Mucosa of descending colon (tissue), 3 donors: ENCODE results near the gene SLC6A5. TPM values are rescaled to one million over a fixed set of nuclear protein-coding genes. Genes with fewer than 3 reads are reported as not detected.
"Not testable (repeated sequence)": the region's sequence is repeated elsewhere in the genome, so short reads cannot be mapped to it uniquely, and the experiment has no call there.

Experiments used
- ATAC-seq: fragments of 200-7000 bp; cut with Tn5 transposase; one replicate; pipeline ENCODE4 v1.9.1; 2020; ENCODE audit warnings: mild to moderate bottlenecking, moderate library complexity
- DNase-seq, 3 donors: peaks; one replicate each; pipeline ENCODE4 v3.0.0-alpha.2; 2020
- H3K36me3 ChIP-seq: fragments of 200-600 bp; one replicate; pipeline ENCODE4 v1.8.0; 2021; ENCODE audit warnings: low read depth, mild to moderate bottlenecking
- H3K4me1 ChIP-seq: fragments of 200-600 bp; one replicate; pipeline ENCODE4 v1.8.0; 2021; ENCODE audit warnings: low read depth, mild to moderate bottlenecking
- H3K4me3 ChIP-seq: fragments of 200-600 bp; one replicate; pipeline ENCODE4 v1.8.0; 2021; ENCODE audit warnings: mild to moderate bottlenecking
- H3K9me3 ChIP-seq: fragments of 200-600 bp; one replicate; pipeline ENCODE4 v1.8.0; 2021; ENCODE audit warnings: mild to moderate bottlenecking
- CTCF ChIP-seq: fragments of 200-600 bp; IDR thresholded peaks from one replicate; pipeline ENCODE4 v1.8.0; 2022; ENCODE audit warnings: antibody characterized with exemption, mild to moderate bottlenecking
- intact Hi-C, 2 donors: fragments of 100-400 bp; cut with DNase I in 1 of 2; cut with micrococcal nuclease in 1 of 2; formaldehyde crosslinking; loops; one replicate each; pipeline versions ENCODE4 v1.11.0 to v1.11.1; 2022; cut with DNase I, micrococcal nuclease
- total RNA-seq, 3 donors: library from RNA; stranded (reverse); fragmentation: NEBNext Ultra II Directional in 2 of 3; extraction: Animal tissue kit (Norgen Biotek cat#: 25700) in 2 of 3; gene quantifications; one replicate each; pipeline versions ENCODE4 v1.2.1 to v1.2.4, GENCODE V29; 2021 to 2023
- donor health status: DM: no; HTN: no; CAD: no; lungs with moderate emphysema.
- donor health status: DM: no; HTN: no; CAD: no.
- donor health status: DM: no; HTN: yes; CAD: no.

SLC6A5 gene
- total RNA-seq, 3 donors from 2014 or later = not detected

GRCh38 chr11:20561915-20562314 is 37.5 kb upstream of the SLC6A5 start:
- H3K4me3 ChIP-seq = no peak overlapping the region
- no peaks in the 10 kb centered on the region for H3K9me3 ChIP-seq
- intact Hi-C loops = no loop called here
- TF ChIP-seq CTCF = no peak
- ATAC-seq (no peak), DNase-seq (no peak)
- no peaks in the 10 kb centered on the region for H3K36me3 ChIP-seq
- H3K4me1 ChIP-seq = no peaks in the 10 kb centered on the region

GRCh38 chr11:20563866-20564265 is 35.5 kb upstream of the SLC6A5 start:
- no peaks in the 10 kb centered on the region for H3K36me3 ChIP-seq
- intact Hi-C loops = no loop called here
- H3K9me3 ChIP-seq = no peaks in the 10 kb centered on the region
- no peaks in the 10 kb centered on the region for H3K4me1 ChIP-seq
- no peak for DNase-seq
- no peak for TF ChIP-seq CTCF
- ATAC-seq = no peak
- H3K4me3 ChIP-seq = no peak overlapping the region

- DNase-seq = no peak
- Histone ChIP-seq H3K4me3 (no peak overlapping the region), H3K36me3 (no peaks in the 10 kb centered on the region), H3K4me1 (no peaks in the 10 kb centered on the region), H3K9me3 (no peaks in the 10 kb centered on the region)
- intact Hi-C loops = no loop called here
- TF ChIP-seq CTCF = no peak
- ATAC-seq = no peak
Measured at GRCh38 chr11:20564846-20565635, 34.4 kb upstream of the SLC6A5 start.

- H3K36me3 ChIP-seq, H3K4me3 ChIP-seq, DNase-seq, H3K9me3 ChIP-seq, H3K4me1 ChIP-seq, ATAC-seq, intact Hi-C loops: not testable (repeated sequence)
Measured at GRCh38 chr11:20566115-20566514, 33.3 kb upstream of the SLC6A5 start.

GRCh38 chr11:20566591-20567434 is 32.6 kb upstream of the SLC6A5 start:
- H3K9me3 ChIP-seq = no peaks in the 10 kb centered on the region
- intact Hi-C loops = no loop called here
- no peaks in the 10 kb centered on the region for H3K4me1 ChIP-seq
- H3K36me3 ChIP-seq = no peaks in the 10 kb centered on the region
- no peak overlapping the region for H3K4me3 ChIP-seq
- DNase-seq = no peak
- no peak for TF ChIP-seq CTCF
- no peak for ATAC-seq

- ATAC-seq, H3K36me3 ChIP-seq, intact Hi-C loops, DNase-seq, H3K9me3 ChIP-seq, H3K4me1 ChIP-seq, H3K4me3 ChIP-seq: not testable (repeated sequence)
Measured at GRCh38 chr11:20579725-20580124, 19.7 kb upstream of the SLC6A5 start.
